Measurements from ENCODE around the gene ETFA. TPM values are rescaled to one million over a fixed set of nuclear protein-coding genes. Genes with fewer than 3 reads are reported as not detected.

The ETFA gene
- total RNA-seq, 1 donor from 2014 or later: 81.2 TPM

DNA sequence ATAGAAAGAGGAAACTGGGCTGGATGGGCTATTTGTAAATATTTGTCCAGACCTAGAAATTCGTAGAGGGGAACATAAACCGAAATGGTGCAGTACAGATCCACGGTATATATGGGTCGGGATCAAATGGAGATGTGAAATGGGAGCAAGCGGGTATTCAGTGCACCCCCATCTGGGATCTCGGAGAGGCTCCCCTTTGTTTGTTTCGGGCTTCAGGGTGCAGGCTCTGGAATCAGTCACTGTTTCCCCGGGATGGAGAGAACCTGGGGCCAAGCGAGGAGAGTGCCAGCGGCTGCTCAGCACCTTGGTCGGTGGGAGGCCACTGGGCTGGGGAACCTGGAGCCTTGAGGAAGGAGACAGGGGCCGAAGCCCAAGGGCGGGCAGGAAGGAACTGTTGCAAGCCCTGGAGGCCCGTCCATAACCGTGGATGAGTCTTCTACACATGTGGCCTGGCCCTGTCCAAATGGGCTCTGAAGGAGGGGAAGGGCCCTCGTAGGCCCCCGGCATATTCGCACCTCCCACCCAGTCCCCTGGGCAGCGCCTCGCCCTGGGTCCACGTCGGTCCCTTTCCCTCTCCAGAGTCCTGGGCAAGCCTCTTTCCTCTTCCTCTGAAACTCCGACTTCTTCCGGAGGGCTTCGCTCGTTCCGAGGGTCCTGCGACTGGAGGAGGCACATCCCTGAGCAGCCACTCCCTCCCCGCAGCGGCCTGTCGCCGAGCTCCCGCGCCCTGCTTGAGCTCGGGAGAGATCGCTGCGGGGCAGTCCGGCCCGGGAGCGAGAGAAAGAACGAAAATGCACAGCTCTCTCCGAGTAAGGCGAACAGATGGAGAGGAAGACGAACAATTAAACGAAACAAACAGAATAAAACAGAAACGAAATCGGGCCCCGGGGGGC, 28.3 kb upstream of the ETFA start:
- Histone ChIP-seq H3K4me1 (peaks cover 78% of the 10 kb centered on the region), H3K27ac (no peak overlapping the region), H3K4me3 (peak overlapping the region; percentile 50), H3K9me3 (no peaks in the 10 kb centered on the region), H3K27me3 (ENCODE audit: low read depth) (peaks cover 100% of the 10 kb centered on the region), H3K36me3 (no peaks in the 10 kb centered on the region)
- intact Hi-C loops (cut with DNase I): no loop called here
- TF ChIP-seq, protein P1, sequence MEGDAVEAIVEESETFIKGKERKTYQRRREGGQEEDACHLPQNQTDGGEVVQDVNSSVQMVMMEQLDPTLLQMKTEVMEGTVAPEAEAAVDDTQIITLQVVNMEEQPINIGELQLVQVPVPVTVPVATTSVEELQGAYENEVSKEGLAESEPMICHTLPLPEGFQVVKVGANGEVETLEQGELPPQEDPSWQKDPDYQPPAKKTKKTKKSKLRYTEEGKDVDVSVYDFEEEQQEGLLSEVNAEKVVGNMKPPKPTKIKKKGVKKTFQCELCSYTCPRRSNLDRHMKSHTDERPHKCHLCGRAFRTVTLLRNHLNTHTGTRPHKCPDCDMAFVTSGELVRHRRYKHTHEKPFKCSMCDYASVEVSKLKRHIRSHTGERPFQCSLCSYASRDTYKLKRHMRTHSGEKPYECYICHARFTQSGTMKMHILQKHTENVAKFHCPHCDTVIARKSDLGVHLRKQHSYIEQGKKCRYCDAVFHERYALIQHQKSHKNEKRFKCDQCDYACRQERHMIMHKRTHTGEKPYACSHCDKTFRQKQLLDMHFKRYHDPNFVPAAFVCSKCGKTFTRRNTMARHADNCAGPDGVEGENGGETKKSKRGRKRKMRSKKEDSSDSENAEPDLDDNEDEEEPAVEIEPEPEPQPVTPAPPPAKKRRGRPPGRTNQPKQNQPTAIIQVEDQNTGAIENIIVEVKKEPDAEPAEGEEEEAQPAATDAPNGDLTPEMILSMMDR (IDR thresholded peaks at IDR 0.05): no peak
- peak in 1 of 2 donors; percentile 4 for ATAC-seq
- no peak for DNase-seq

DNA sequence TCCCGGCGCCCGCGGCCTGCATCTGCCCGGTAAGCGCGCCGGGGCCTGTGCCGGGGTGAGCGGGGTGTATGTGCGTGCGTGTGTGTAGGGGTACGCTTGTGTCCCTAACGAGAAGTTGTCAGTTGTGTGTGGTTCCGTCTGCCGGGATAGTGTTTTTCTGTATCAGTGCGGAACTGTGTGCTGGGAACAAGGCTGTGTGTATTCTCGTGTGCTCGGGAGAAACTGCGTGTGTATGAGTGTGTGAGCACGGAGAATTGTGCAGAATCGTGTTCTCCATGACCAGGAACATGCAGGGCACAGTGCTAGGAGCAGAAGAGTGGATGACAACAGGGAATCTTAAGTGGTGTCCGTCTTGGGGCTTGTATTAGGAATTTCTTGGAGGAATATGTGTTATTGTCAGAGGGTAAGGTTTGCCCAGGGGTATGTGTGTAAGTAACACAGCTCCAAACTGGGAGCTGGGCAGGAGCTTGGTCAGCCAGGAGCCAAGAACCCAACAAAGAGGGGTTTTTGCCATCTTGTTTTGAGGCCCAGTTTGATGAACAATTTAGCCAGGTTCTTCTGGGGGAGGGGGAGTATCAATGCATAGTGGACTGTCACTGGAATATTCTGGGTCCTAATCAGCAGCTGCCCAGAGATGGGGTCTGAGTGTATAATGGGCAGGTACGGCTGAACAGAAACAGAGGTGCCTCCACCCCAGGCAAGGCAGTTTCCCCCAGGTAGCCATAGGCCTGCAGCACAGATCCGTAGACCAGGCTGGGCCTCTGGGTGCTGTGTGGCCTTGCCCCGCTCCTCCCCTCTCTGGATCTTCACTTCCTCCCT, 27.4 kb upstream of the ETFA start:
- intact Hi-C loops (cut with DNase I): no loop called here
- H3K4me3 ChIP-seq: peak overlapping the region; percentile 40
- no peaks in the 10 kb centered on the region for H3K36me3 ChIP-seq
- peaks cover 100% of the 10 kb centered on the region for H3K27me3 ChIP-seq (ENCODE audit: low read depth)
- H3K4me1 ChIP-seq: peaks cover 78% of the 10 kb centered on the region
- TF ChIP-seq, protein P1 (IDR thresholded peaks at IDR 0.05): no peak
- ATAC-seq (peak in 1 of 2 donors; percentile 23), DNase-seq (no peak)
- H3K27ac ChIP-seq: no peak overlapping the region
- H3K9me3 ChIP-seq: no peaks in the 10 kb centered on the region

DNA sequence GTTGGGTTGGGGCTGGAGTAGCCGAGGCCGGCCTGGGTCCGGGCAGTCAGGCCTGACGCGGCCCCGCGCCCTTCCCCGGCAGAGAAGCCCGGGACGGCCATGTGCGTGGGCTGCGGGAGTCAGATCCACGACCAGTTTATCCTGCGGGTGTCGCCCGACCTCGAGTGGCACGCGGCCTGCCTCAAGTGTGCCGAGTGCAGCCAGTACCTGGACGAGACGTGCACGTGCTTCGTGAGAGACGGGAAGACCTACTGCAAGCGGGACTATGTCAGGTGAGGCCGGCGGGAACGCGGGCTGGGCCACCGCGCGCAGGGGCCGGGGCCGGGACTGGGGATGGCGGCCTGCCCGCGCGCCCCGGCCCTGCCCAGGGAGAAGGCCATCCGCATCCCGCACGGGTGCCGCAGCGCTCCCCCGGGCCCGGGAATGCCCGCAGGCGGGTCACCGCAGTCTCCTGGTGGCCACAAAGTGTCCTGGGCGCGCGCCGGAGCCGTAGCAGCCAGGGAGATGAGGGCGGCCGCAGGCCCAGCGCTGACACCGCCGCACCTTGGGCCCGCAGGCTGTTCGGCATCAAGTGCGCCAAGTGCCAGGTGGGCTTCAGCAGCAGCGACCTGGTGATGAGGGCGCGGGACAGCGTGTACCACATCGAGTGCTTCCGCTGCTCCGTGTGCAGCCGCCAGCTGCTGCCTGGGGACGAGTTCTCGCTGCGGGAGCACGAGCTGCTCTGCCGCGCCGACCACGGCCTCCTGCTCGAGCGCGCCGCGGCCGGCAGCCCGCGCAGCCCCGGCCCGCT, 26.6 kb upstream of the ETFA start:
- Histone ChIP-seq H3K4me3 (peak overlapping the region; percentile 40), H3K36me3 (no peaks in the 10 kb centered on the region), H3K27me3 (ENCODE audit: low read depth) (peaks cover 100% of the 10 kb centered on the region), H3K9me3 (no peaks in the 10 kb centered on the region), H3K4me1 (peaks cover 71% of the 10 kb centered on the region), H3K27ac (no peak overlapping the region)
- ATAC-seq (no peak), DNase-seq (peak; percentile 52)
- intact Hi-C loops (cut with DNase I): no loop called here
- TF ChIP-seq, protein P1 (IDR thresholded peaks at IDR 0.05): no peak

DNA sequence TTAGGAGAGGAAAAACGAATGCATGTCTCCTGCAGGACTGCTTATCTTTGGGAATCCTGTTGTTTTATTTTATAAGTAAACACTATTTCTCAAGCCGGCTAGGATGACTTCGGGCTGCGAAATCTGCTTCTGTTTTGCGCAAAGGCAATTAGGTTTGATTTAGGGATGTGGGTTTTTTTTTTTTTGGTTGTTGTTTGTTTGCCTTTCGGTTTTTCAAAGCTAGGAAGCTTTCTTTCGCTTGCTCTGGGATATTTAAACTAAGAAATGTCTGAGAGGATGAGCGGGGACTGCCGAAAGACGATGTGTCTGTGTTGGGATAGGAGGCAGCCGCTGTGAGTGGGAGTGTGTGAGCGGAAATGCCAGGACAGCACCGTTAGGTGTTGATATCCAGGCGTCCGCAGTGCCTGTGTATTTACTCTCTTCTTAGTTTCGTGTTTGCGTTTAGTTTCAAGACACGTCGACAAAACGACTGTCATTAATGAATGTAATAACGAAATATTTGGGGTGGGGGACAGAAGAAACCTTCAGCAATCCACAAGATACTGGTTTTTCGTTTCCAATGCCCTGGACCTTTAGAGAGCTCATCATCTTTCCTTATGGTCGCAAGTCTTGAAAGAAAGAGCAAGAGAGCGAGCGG, 25.9 kb upstream of the ETFA start:
- TF ChIP-seq, protein P1 (IDR thresholded peaks at IDR 0.05): no peak
- ATAC-seq (no peak), DNase-seq (no peak)
- H3K27me3 ChIP-seq (ENCODE audit: low read depth): peaks cover 94% of the 10 kb centered on the region
- no peaks in the 10 kb centered on the region for H3K36me3 ChIP-seq
- peak overlapping the region; percentile 40 for H3K4me3 ChIP-seq
- no peaks in the 10 kb centered on the region for H3K9me3 ChIP-seq
- intact Hi-C loops (cut with DNase I): no loop called here
- H3K4me1 ChIP-seq: peaks cover 63% of the 10 kb centered on the region
- no peak overlapping the region for H3K27ac ChIP-seq

Data from lower lobe of right lung (tissue), 2 donors.